Myocyte (in vitro differentiated cells): ENCODE measurements around the gene EIF4B. TPM values are rescaled to one million over a fixed set of nuclear protein-coding genes. Genes with fewer than 3 reads are reported as not detected.
A peak's percentile ranks its signal among the peaks of the same experiment; 100 is the strongest.

Experiments used
- DNase-seq: peaks from one replicate; pipeline ENCODE4 v3.0.0-alpha.2; 2012; ENCODE audit warnings: low read depth
- total RNA-seq: library from RNA; depleted of rRNA; stranded (reverse); fragments of >200 nt; gene quantifications from 2 replicates; pipeline ENCODE4 v1.2.3, GENCODE V29; 2014

Gene EIF4B
- total RNA-seq, 1 donor from 2014 or later, result 561 TPM

- DNase-seq, result no peak
These were observed 62.7 kb downstream of the EIF4B start for GRCh38 chr12:53068811-53069585.

GRCh38 chr12:53069621-53070410 is 63.6 kb downstream of the EIF4B start:
- DNase-seq, result no peak

GRCh38 chr12:53070877-53071492 is 64.7 kb downstream of the EIF4B start:
- peak; percentile 53 for DNase-seq

- no peak for DNase-seq
These were observed 65.6 kb downstream of the EIF4B start for GRCh38 chr12:53071591-53072551.

- DNase-seq, result no peak
These were observed 67.6 kb downstream of the EIF4B start for GRCh38 chr12:53073881-53074280.

- no peak for DNase-seq
These were observed 68.2 kb downstream of the EIF4B start for GRCh38 chr12:53074283-53074998.

- no peak for DNase-seq
These were observed 68.7 kb downstream of the EIF4B start for GRCh38 chr12:53074999-53075370.

- no peak for DNase-seq
These were observed 70.2 kb downstream of the EIF4B start for GRCh38 chr12:53076461-53076860.

- no peak for DNase-seq
These were observed 70.8 kb downstream of the EIF4B start for GRCh38 chr12:53077030-53077429.

GRCh38 chr12:53078425-53079225 is 72.4 kb downstream of the EIF4B start:
- DNase-seq, result no peak

GRCh38 chr12:53079226-53080117 is 73.2 kb downstream of the EIF4B start, which contains the start of gene SPRYD3:
TSS of gene SPRYD3 (minus strand) at chr12:53079390. CDS start at chr12:53079333, 57 bp downstream.
- DNase-seq, result peak; percentile 98

GRCh38 chr12:53082637-53083175 is 76.5 kb downstream of the EIF4B start:
- DNase-seq, result no peak

GRCh38 chr12:53086361-53086760 is 80.1 kb downstream of the EIF4B start:
- DNase-seq, result no peak

GRCh38 chr12:53090105-53090504 is 83.8 kb downstream of the EIF4B start:
- no peak for DNase-seq

- no peak for DNase-seq
These were observed 84.3 kb downstream of the EIF4B start for GRCh38 chr12:53090554-53090953.

GRCh38 chr12:53091756-53092155 is 85.5 kb downstream of the EIF4B start:
- DNase-seq, result no peak
